ENCODE measurements around the gene CMTM7. TPM values are rescaled to one million over a fixed set of nuclear protein-coding genes. Genes with fewer than 3 reads are reported as not detected.

Gene CMTM7
- total and polyA plus RNA-seq, 2 experiments from 2014 or later, result 32.2 to 93.6 TPM

- Histone ChIP-seq H3K27ac (ENCODE audit: low read depth) (peak overlapping the region; percentile 48), H3K36me3 (ENCODE audit: insufficient read depth) (no peaks in the 10 kb centered on the region), H3K9me2 (ENCODE audit: insufficient read depth) (0 out of 2 replicates have a peak, but pooled peaks cover 5% of the 10 kb centered on the region), H2AFZ (no peak overlapping the region), H3K4me3 (no peak overlapping the region), H3K4me2 (0 out of 2 replicates have a peak overlapping the region, but pooled peaks have one; percentile 33), H3F3A (replicated peaks; ENCODE audit: low read depth) (no peaks in the 10 kb centered on the region), H4K20me1 (replicated peaks; ENCODE audit: insufficient read depth) (no peaks in the 10 kb centered on the region), H3K4me1 (ENCODE audit: insufficient read depth) (peaks cover 3% of the 10 kb centered on the region), H3K79me2 (replicated peaks; ENCODE audit: insufficient read depth) (no peaks in the 10 kb centered on the region), H3K27me3 (ENCODE audit: insufficient read depth) (no peaks in the 10 kb centered on the region)
- H3K4me1 Mint-ChIP-seq, result peaks cover 15% of the 10 kb centered on the region
- H3K27ac Mint-ChIP-seq, result no peak overlapping the region
- H3K9me3 Mint-ChIP-seq, result no peaks in the 10 kb centered on the region
- peaks cover 4% of the 10 kb centered on the region for H3K27me3 Mint-ChIP-seq (ENCODE audit: insufficient read depth, low read depth, poor library complexity)
- no peak overlapping the region for H3K4me3 Mint-ChIP-seq
- no peak for DNase-seq (ENCODE audit: low spot score)
- peaks cover 4% of the 10 kb centered on the region; the same call in 1 of the 3 replicates for H3K36me3 Mint-ChIP-seq (ENCODE audit: low read depth)
- TF ChIP-seq EZH2phosphoT487 (IDR thresholded peaks at IDR 0.05; ENCODE audit: unreplicated experiment) (no peak), CTCF (conservative IDR thresholded peaks at IDR 0.05; ENCODE audit: low read depth in 2 of 2) (no peak), CREB1 (CRISPR knock-in tag; IDR thresholded peaks at IDR 0.05; ENCODE audit: low read depth) (no peak), REST (IDR thresholded peaks at IDR 0.05; ENCODE audit: unreplicated experiment) (no peak), STAT1 (IDR thresholded peaks at IDR 0.05; ENCODE audit: unreplicated experiment) (no peak), ZNF462 (CRISPR knock-in tag; IDR thresholded peaks at IDR 0.05) (no peak), JUNB (IDR thresholded peaks at IDR 0.05; ENCODE audit: unreplicated experiment) (no peak), ZNF114 (CRISPR knock-in tag; IDR thresholded peaks at IDR 0.05) (no peak), ETS1 (IDR thresholded peaks at IDR 0.05) (no peak)
- peak; percentile 39; the same call in 2 of the 3 replicates for ATAC-seq
These were observed 31.2 kb upstream of the CMTM7 start for GRCh38 chr3:32360493-32360827.
